HepG2 (cell line): ENCODE results near the gene BMP2K. TPM values are rescaled to one million over a fixed set of nuclear protein-coding genes. Genes with fewer than 3 reads are reported as not detected.

Source experiments
- ATAC-seq: fragments of 200-7000 bp; cut with Tn5 transposase; 3 replicates; pipeline ENCODE4 v1.9.1; 2020; ENCODE audit warnings: mild to moderate bottlenecking, moderate library complexity
- BruUV-seq: library from RNA; stranded (reverse); fragments of 400-500 nt; replicated peaks from 2 replicates; lab custom pipeline; 2021; lab: Mats Ljungman, UMichigan
- CTCF ChIA-PET: fragments of 300-600 bp; formaldehyde crosslinking; extraction: SDS; loops from one replicate; lab custom pipeline; 2021; ENCODE audit warnings: low total read pairs, inconsistent platforms, low intra/inter-chr PET ratio; lab: Yijun Ruan, JAX
- POLR2A ChIA-PET: fragments of 350-600 bp; sonication (Branson Sonifier 250); formaldehyde crosslinking; loops from one replicate; lab custom pipeline; 2020; ENCODE audit warnings: antibody characterized with exemption, inconsistent platforms; lab: Yijun Ruan, JAX
- DNase-seq: peaks from one replicate; pipeline ENCODE4 v3.0.0-alpha.2; 2015; ENCODE audit warnings: low spot score
- FAIRE-seq: peaks from 3 replicates; lab custom pipeline; 2011; peaks lifted over from hg19 to GRCh38; lab: Jason Lieb, UNC
- H2AFZ ChIP-seq: one replicate; pipeline ENCODE4 v1.6.1; 2011; ENCODE audit warnings: low read length, inconsistent platforms
- H3K27ac ChIP-seq: fragments of 300-600 bp; 3 replicates; pipeline ENCODE4 v1.8.0; 2011; ENCODE audit warnings: mixed run types, mild to moderate bottlenecking, mixed read lengths, low read length, inconsistent platforms; ENCODE audit not compliant: insufficient read depth; ENCODE audit errors: extremely low read length
- H3K27me3 ChIP-seq, 2 experiments: fragments of 200-600 bp in 1 of 2; 2 replicates in 1 of 2; 3 replicates in 1 of 2; pipeline versions ENCODE4 v1.6.0 to v1.8.0; 2011; ENCODE audit warnings: low read length in 2 of 2, mild to moderate bottlenecking in 2 of 2, moderate library complexity in 2 of 2, inconsistent platforms in 1 of 2; ENCODE audit not compliant: insufficient read depth in 2 of 2, control insufficient read depth in 1 of 2
- H3K36me3 ChIP-seq, 2 experiments: fragments of 200-600 bp in 1 of 2; replicated peaks in 1 of 2; 2 replicates in 1 of 2; 3 replicates in 1 of 2; pipeline versions ENCODE4 v1.5.1 to v1.8.0; 2011; ENCODE audit warnings: low read length in 2 of 2, inconsistent platforms in 1 of 2; ENCODE audit not compliant: insufficient read depth in 2 of 2, control insufficient read depth in 1 of 2
- H3K4me1 ChIP-seq: 2 replicates; pipeline ENCODE4 v1.5.1; 2012; ENCODE audit warnings: low read length, inconsistent platforms; ENCODE audit not compliant: insufficient read depth
- H3K4me2 ChIP-seq: 2 replicates; pipeline ENCODE4 v1.6.0; 2011; ENCODE audit warnings: low read depth, low read length, inconsistent platforms
- H3K4me3 ChIP-seq, 3 experiments: fragments of 200-600 bp in 1 of 3; sonication (generic), shearing (Covaris generic) in 1 of 3; replicated peaks in 1 of 3; 2 replicates each; pipeline ENCODE4 v1.5.1; 2011 to 2016; ENCODE audit warnings: low read length in 3 of 3, inconsistent platforms in 2 of 3, low read depth in 2 of 3, mild to moderate bottlenecking in 2 of 3, control low read depth in 1 of 3, mixed read lengths in 1 of 3; ENCODE audit not compliant: insufficient read depth in 1 of 3
- H3K79me2 ChIP-seq: one replicate; pipeline ENCODE4 v1.6.1; 2011; ENCODE audit warnings: low read length, inconsistent platforms; ENCODE audit not compliant: insufficient read depth
- H3K9ac ChIP-seq: 2 replicates; pipeline ENCODE4 v1.6.0; 2011; ENCODE audit warnings: mild to moderate bottlenecking, low read depth, low read length, inconsistent platforms; ENCODE audit not compliant: insufficient read depth
- H3K9me3 ChIP-seq: 2 replicates; pipeline ENCODE4 v1.5.1; 2012; ENCODE audit warnings: mild to moderate bottlenecking, low read length
- H4K20me1 ChIP-seq: 2 replicates; pipeline ENCODE4 v1.6.0; 2011; ENCODE audit warnings: inconsistent platforms, mild to moderate bottlenecking, low read length, moderate library complexity; ENCODE audit not compliant: insufficient read depth
- ATAD3A ChIP-seq: sonication (generic); formaldehyde crosslinking; IDR thresholded peaks from 2 replicates; pipeline ENCODE4 v1.4.0; 2020; ENCODE audit warnings: missing genetic modification reagents
- CENPX ChIP-seq: sonication (generic); formaldehyde crosslinking; IDR thresholded peaks from 2 replicates; pipeline ENCODE4 v1.9.0; 2021; ENCODE audit warnings: mild to moderate bottlenecking, missing genetic modification reagents, moderate library complexity
- DMTF1 ChIP-seq: sonication (generic); formaldehyde crosslinking; IDR thresholded peaks from 2 replicates; pipeline ENCODE4 v1.4.0; 2020; ENCODE audit warnings: mild to moderate bottlenecking, missing genetic modification reagents
- MEF2D ChIP-seq: sonication (generic); formaldehyde crosslinking; IDR thresholded peaks from 2 replicates; pipeline ENCODE4 v1.5.1; 2020; ENCODE audit warnings: mild to moderate bottlenecking, missing genetic modification reagents
- PITX1 ChIP-seq: sonication (generic); formaldehyde crosslinking; IDR thresholded peaks from 2 replicates; pipeline ENCODE4 v1.5.1; 2020; ENCODE audit warnings: mild to moderate bottlenecking, missing genetic modification reagents
- RBM22 ChIP-seq: fragments of 200-400 bp; formaldehyde crosslinking; optimal IDR thresholded peaks from 2 replicates; pipeline ENCODE3; 2017; ENCODE audit warnings: mild to moderate bottlenecking, low read length, moderate library complexity
- SIN3A ChIP-seq: IDR thresholded peaks from 2 replicates; pipeline ENCODE4 v1.6.1; 2011; ENCODE audit warnings: low read depth, mild to moderate bottlenecking, control low read depth, low read length, borderline replicate concordance
- ZFP41 ChIP-seq: sonication (generic); formaldehyde crosslinking; IDR thresholded peaks from 2 replicates; pipeline ENCODE4 v1.4.0; 2020; ENCODE audit warnings: mild to moderate bottlenecking, missing genetic modification reagents, borderline replicate concordance
- ZGPAT ChIP-seq: IDR thresholded peaks from 2 replicates; pipeline ENCODE4 v1.6.1; 2016; ENCODE audit warnings: mild to moderate bottlenecking
- ZNF362 ChIP-seq: sonication (generic); formaldehyde crosslinking; IDR thresholded peaks from 2 replicates; pipeline ENCODE4 v1.4.0; 2020; ENCODE audit warnings: missing genetic modification reagents, mild to moderate bottlenecking, borderline replicate concordance
- ZNF546 ChIP-seq: sonication (generic); formaldehyde crosslinking; conservative IDR thresholded peaks from 2 replicates; pipeline ENCODE4 v1.8.1; 2023; ENCODE audit warnings: mild to moderate bottlenecking, missing genetic modification reagents
- ZNF737 ChIP-seq: sonication (generic); formaldehyde crosslinking; IDR thresholded peaks from 2 replicates; pipeline ENCODE4 v1.5.0; 2020; ENCODE audit warnings: missing genetic modification reagents, mild to moderate bottlenecking, borderline replicate concordance
- in situ Hi-C: cut with HindIII; loops from 2 replicates; pipeline ENCODE4 v1.10.0; 2017; ENCODE audit warnings: low pct_unique_long_range_greater_than_20kb; ENCODE audit not compliant: extremely low pct_ligation_motif_present
- intact Hi-C: fragments of 100-400 bp; cut with micrococcal nuclease; formaldehyde crosslinking; loops from one replicate; pipeline ENCODE4 v1.10.0; 2022; ENCODE audit not compliant: unreplicated experiment
- polyA plus RNA-seq, 8 experiments: library from polyadenylated mRNA; depleted of rRNA in 3 of 8; stranded (reverse) in 7 of 8; unstranded in 1 of 8; fragments of >200 nt; fragmentation: Illumina TruSeq in 4 of 8; extraction: Trizol in 4 of 8; gene quantifications; 2 replicates each; pipeline versions ENCODE4 v1.2.1 to v1.2.3, GENCODE V29; 2011 to 2016; ENCODE audit warnings: low read depth in 4 of 8, missing spikeins in 1 of 8, mixed read lengths in 1 of 8; ENCODE audit not compliant: insufficient read depth in 1 of 8
- total RNA-seq, 5 experiments: library from RNA; depleted of rRNA; stranded (reverse); fragments of >200 nt; fragmentation: Illumina TruSeq; extraction: Trizol; gene quantifications; 2 replicates each; pipeline ENCODE4 v1.2.3, GENCODE V29; 2016; ENCODE audit warnings: low read depth in 1 of 5

Gene BMP2K
- total and polyA plus RNA-seq, 2 of the 13 experiments (the other 11 are each of a cell fraction or from before 2014, with no cell fraction given) = 8.6 to 15.2 TPM

- Histone ChIP-seq H3K36me3 (no peaks in the 10 kb centered on the region), H3K9me3 (no peaks in the 10 kb centered on the region), H3K79me2 (no peaks in the 10 kb centered on the region), H3K4me2 (no peak overlapping the region), H3K4me3 (no peak overlapping the region), H3K9ac (no peak overlapping the region), H2AFZ (no peak overlapping the region), H3K27ac (no peak overlapping the region), H4K20me1 (no peaks in the 10 kb centered on the region), H3K27me3 (no peaks in the 10 kb centered on the region), H3K4me1 (no peaks in the 10 kb centered on the region)
- intact Hi-C loops = no loop called here
- no TSS peak for BruUV-seq
- ATAC-seq (no peak), FAIRE-seq (no peak), DNase-seq (no peak)
- TF ChIP-seq ZNF546 (CRISPR knock-in tag) (no peak), ATAD3A (CRISPR knock-in tag) (no peak), ZFP41 (CRISPR knock-in tag) (no peak), ZGPAT (CRISPR knock-in tag) (no peak), DMTF1 (CRISPR knock-in tag) (no peak), RBM22 (no peak), SIN3A (no peak), CENPX (no peak), ZNF737 (CRISPR knock-in tag) (no peak), PITX1 (no peak), MEF2D (no peak), ZNF362 (CRISPR knock-in tag) (no peak)
- ChIA-PET CTCF (no interaction called here), POLR2A (no interaction called here)
- in situ Hi-C loops = no loop called here
These were observed 123.2 kb downstream of the BMP2K start for GRCh38 chr4:78899302-78899701.
